ENCODE measurements around the gene GMPPB. TPM values are rescaled to one million over a fixed set of nuclear protein-coding genes. Genes with fewer than 3 reads are reported as not detected.
"Not testable (repeated sequence)": the region's sequence is repeated elsewhere in the genome, so short reads cannot be mapped to it uniquely, and the experiment has no call there.

Gene GMPPB
- total RNA-seq, 1 experiment from 2014 or later = 28.0 TPM

GRCh38 chr3:49689046-49689907 is 34.5 kb downstream of the GMPPB start, which contains the start of the genes MST1 and RNF123 (continued):
- TF ChIP-seq, protein P1, sequence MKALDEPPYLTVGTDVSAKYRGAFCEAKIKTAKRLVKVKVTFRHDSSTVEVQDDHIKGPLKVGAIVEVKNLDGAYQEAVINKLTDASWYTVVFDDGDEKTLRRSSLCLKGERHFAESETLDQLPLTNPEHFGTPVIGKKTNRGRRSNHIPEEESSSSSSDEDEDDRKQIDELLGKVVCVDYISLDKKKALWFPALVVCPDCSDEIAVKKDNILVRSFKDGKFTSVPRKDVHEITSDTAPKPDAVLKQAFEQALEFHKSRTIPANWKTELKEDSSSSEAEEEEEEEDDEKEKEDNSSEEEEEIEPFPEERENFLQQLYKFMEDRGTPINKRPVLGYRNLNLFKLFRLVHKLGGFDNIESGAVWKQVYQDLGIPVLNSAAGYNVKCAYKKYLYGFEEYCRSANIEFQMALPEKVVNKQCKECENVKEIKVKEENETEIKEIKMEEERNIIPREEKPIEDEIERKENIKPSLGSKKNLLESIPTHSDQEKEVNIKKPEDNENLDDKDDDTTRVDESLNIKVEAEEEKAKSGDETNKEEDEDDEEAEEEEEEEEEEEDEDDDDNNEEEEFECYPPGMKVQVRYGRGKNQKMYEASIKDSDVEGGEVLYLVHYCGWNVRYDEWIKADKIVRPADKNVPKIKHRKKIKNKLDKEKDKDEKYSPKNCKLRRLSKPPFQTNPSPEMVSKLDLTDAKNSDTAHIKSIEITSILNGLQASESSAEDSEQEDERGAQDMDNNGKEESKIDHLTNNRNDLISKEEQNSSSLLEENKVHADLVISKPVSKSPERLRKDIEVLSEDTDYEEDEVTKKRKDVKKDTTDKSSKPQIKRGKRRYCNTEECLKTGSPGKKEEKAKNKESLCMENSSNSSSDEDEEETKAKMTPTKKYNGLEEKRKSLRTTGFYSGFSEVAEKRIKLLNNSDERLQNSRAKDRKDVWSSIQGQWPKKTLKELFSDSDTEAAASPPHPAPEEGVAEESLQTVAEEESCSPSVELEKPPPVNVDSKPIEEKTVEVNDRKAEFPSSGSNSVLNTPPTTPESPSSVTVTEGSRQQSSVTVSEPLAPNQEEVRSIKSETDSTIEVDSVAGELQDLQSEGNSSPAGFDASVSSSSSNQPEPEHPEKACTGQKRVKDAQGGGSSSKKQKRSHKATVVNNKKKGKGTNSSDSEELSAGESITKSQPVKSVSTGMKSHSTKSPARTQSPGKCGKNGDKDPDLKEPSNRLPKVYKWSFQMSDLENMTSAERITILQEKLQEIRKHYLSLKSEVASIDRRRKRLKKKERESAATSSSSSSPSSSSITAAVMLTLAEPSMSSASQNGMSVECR (CRISPR knock-in tag; IDR thresholded peaks at IDR 0.05; ENCODE audit: borderline replicate concordance) = peak; percentile 84; the same call in 1 of the 2 replicates
- TF ChIP-seq IRF2 (CRISPR knock-in tag; IDR thresholded peaks at IDR 0.05; ENCODE audit: borderline replicate concordance, low read depth) (0 out of 2 replicates have a peak, but pooled peaks have one; percentile 46), SMAD4 (CRISPR knock-in tag; IDR thresholded peaks at IDR 0.05) (no peak), NFE2L1 (CRISPR knock-in tag; IDR thresholded peaks at IDR 0.05) (peak; percentile 75; the same call in 1 of the 2 replicates), SOX15 (CRISPR knock-in tag; IDR thresholded peaks at IDR 0.05) (no peak), ZNF263 (CRISPR knock-in tag; IDR thresholded peaks at IDR 0.05; ENCODE audit: low read depth) (no peak), ZNF671 (CRISPR knock-in tag; IDR thresholded peaks at IDR 0.05) (no peak), SMAD3 (CRISPR knock-in tag; IDR thresholded peaks at IDR 0.05; ENCODE audit: borderline replicate concordance) (no peak), TCF7 (CRISPR knock-in tag; IDR thresholded peaks at IDR 0.05; ENCODE audit: low read depth) (0 out of 2 replicates have a peak, but pooled peaks have one; percentile 51)
- TF ChIP-seq, protein P2, sequence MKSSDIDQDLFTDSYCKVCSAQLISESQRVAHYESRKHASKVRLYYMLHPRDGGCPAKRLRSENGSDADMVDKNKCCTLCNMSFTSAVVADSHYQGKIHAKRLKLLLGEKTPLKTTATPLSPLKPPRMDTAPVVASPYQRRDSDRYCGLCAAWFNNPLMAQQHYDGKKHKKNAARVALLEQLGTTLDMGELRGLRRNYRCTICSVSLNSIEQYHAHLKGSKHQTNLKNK (CRISPR knock-in tag; IDR thresholded peaks at IDR 0.05) = no peak

DNA sequence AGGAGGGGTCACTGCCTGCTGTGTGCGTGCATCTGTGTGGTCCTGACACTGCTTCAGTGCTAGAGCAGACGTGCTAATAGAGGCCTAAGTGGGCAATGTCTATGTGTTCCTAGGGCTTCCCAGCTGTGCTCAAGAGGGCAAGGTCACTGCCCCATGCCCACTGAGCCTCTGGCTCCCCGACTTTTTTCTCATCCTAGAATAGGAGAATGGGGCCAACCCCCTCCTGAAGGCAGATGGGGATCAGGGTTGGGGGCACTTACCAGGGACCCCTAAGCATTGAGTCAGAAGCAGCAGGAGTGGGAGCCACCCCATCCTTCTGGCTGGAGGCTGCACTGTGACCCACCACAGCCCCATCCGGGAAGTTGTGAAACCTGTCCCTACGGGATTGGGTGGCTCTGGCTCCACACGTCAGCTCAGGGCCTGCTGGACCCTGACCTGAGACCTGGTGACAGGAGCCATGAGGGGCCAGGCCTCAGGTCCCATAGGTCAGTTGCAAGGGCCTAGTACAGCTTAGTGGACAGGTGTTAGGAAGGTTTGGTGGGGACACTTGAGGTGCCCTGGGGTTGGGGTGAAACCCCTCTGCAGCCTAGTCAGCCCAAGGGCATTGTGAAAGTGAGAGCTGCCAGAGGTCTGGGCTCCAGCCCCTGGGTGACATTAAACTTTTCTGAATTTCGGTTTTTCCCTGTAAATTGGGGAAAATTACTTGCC is 35.3 kb downstream of the GMPPB start:
- H3K27me3 Mint-ChIP-seq (ENCODE audit: low read depth); H3K36me3 Mint-ChIP-seq; DNase-seq (ENCODE audit: low spot score); H3K27ac Mint-ChIP-seq; H3K9me3 Mint-ChIP-seq; POLR2A ChIA-PET; ATAC-seq: not testable (repeated sequence)
- H3K4me1 Mint-ChIP-seq = peaks cover 21% of the 10 kb centered on the region
- H3K4me3 Mint-ChIP-seq = peak overlapping the region; percentile 98
- peak; percentile 35; the same call in 1 of the 2 replicates for TF ChIP-seq GABPB1 (CRISPR knock-in tag; IDR thresholded peaks at IDR 0.05)
- CTCF ChIA-PET = interaction anchor here (0.8 to 1.0 kb wide), 2 partner anchors 11 to 29 kb away, joined by 3 read pairs; no protein-coding TSS in a partner anchor

- POLR2A ChIA-PET; ATAC-seq; H3K9me3 Mint-ChIP-seq; DNase-seq (ENCODE audit: low spot score); H3K27me3 Mint-ChIP-seq (ENCODE audit: low read depth); CTCF ChIA-PET: not testable (repeated sequence)
- peak overlapping the region; percentile 98 for H3K4me3 Mint-ChIP-seq
- peaks cover 21% of the 10 kb centered on the region for H3K4me1 Mint-ChIP-seq
- H3K27ac Mint-ChIP-seq = peak overlapping the region; percentile 68; the same call in 1 of the 2 replicates
- H3K36me3 Mint-ChIP-seq = peaks cover 16% of the 10 kb centered on the region
These were observed 36.3 kb downstream of the GMPPB start for GRCh38 chr3:49687424-49687795.

- Mint-ChIP-seq H3K4me3 (peak overlapping the region; percentile 98), H3K4me1 (peaks cover 21% of the 10 kb centered on the region), H3K27ac (peak overlapping the region; percentile 68), H3K36me3 (peaks cover 16% of the 10 kb centered on the region)
- ATAC-seq (peak; percentile 71), DNase-seq (ENCODE audit: low spot score) (peak; percentile 87)
- H3K9me3 Mint-ChIP-seq; H3K27me3 Mint-ChIP-seq (ENCODE audit: low read depth); POLR2A ChIA-PET: not testable (repeated sequence)
- TF ChIP-seq, protein P3, sequence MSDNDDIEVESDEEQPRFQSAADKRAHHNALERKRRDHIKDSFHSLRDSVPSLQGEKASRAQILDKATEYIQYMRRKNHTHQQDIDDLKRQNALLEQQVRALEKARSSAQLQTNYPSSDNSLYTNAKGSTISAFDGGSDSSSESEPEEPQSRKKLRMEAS (CRISPR knock-in tag; IDR thresholded peaks at IDR 0.05) = peak; percentile 23; the same call in 1 of the 2 replicates
- TF ChIP-seq SP1 (CRISPR knock-in tag; conservative IDR thresholded peaks at IDR 0.05) = peak; percentile 52
- CTCF ChIA-PET = interaction anchor here (0.6 kb wide), 1 partner anchor 14 kb away, joined by 3 read pairs; no protein-coding TSS in a partner anchor
These were observed 36.9 kb downstream of the GMPPB start for GRCh38 chr3:49686769-49687423.

DNA sequence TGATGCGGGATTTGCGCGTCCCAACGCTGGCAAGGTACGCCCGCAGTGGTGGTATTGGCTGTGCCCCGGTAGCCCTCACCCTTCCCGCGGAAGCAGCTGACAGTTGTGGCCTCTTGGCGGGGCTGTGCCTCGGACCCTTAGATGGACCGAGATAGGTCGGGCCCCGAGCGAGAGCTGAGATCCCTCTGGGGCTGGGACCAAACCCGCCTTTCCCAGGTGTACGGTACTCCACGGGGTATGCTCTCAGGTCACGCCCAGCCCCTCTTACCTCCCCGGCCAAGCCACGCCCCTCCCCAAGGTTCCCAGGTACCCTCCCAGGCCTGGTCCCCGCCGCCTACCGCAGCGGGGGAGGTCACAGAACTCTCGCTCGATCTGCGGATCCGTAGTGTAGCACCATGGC is 37.4 kb downstream of the GMPPB start:
- peaks cover 16% of the 10 kb centered on the region for H3K36me3 Mint-ChIP-seq
- H3K9me3 Mint-ChIP-seq; POLR2A ChIA-PET; H3K27me3 Mint-ChIP-seq (ENCODE audit: low read depth): not testable (repeated sequence)
- peak; percentile 76 for ATAC-seq
- peak; percentile 93 for DNase-seq (ENCODE audit: low spot score)
- CTCF ChIA-PET = interaction anchor here (0.6 kb wide), 1 partner anchor 13 kb away, joined by 3 read pairs; no protein-coding TSS in a partner anchor
- H3K4me3 Mint-ChIP-seq = peak overlapping the region; percentile 98
- H3K4me1 Mint-ChIP-seq = peaks cover 21% of the 10 kb centered on the region
- peak overlapping the region; percentile 78; the same call in 1 of the 2 replicates for H3K27ac Mint-ChIP-seq

Measured in WTC11 (cell line).